22Rv1 (cell line): ENCODE data around the gene CD34.
"Not testable (repeated sequence)": the region's sequence is repeated elsewhere in the genome, so short reads cannot be mapped to it uniquely, and the experiment has no call there.

ENCODE experiments used
- H3K27ac ChIP-seq: fragments of 450-650 bp; 2 replicates; pipeline ENCODE4 v1.5.1; 2017
- ZFX ChIP-seq: fragments of 450-650 bp; IDR thresholded peaks from 2 replicates; pipeline ENCODE4 v1.6.1; 2017; ENCODE audit warnings: antibody characterized with exemption, borderline replicate concordance
- TF ChIP-seq, protein P1 (sequence below): fragments of 450-650 bp; IDR thresholded peaks from 2 replicates; pipeline ENCODE4 v1.5.1; 2017; ENCODE audit warnings: mild to moderate bottlenecking

CD34 gene

DNA sequence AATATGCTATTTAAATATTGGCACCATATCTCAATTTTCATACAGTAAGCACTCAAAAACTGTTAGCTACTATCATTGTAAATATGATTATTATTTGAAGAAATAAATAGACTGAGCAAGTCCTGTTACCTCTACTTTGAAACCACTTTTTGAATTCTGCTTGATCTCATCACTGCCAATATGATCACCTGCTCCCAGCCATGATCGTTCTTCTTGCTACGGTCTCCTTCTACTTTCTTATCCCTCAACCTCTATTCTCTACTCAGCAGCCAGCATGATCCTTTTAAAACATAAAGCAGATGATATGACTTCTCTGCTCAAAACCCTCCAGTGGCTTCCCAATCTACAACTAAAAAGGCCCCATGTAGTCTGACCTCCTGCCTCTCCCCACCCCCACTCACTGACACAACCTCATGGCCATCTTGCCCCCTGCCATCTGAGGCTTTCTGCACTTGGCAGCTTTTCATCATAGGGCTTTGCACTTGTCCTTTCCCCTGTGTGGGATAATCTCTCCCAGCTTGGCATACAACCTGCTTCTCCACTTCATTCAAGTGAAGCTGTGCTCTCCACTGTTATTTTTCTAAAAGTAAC is 27.2 kb downstream of the CD34 start:
- no peak for TF ChIP-seq ZFX
- TF ChIP-seq, protein P1, sequence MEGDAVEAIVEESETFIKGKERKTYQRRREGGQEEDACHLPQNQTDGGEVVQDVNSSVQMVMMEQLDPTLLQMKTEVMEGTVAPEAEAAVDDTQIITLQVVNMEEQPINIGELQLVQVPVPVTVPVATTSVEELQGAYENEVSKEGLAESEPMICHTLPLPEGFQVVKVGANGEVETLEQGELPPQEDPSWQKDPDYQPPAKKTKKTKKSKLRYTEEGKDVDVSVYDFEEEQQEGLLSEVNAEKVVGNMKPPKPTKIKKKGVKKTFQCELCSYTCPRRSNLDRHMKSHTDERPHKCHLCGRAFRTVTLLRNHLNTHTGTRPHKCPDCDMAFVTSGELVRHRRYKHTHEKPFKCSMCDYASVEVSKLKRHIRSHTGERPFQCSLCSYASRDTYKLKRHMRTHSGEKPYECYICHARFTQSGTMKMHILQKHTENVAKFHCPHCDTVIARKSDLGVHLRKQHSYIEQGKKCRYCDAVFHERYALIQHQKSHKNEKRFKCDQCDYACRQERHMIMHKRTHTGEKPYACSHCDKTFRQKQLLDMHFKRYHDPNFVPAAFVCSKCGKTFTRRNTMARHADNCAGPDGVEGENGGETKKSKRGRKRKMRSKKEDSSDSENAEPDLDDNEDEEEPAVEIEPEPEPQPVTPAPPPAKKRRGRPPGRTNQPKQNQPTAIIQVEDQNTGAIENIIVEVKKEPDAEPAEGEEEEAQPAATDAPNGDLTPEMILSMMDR, result no peak
- H3K27ac ChIP-seq, result no peak overlapping the region

DNA sequence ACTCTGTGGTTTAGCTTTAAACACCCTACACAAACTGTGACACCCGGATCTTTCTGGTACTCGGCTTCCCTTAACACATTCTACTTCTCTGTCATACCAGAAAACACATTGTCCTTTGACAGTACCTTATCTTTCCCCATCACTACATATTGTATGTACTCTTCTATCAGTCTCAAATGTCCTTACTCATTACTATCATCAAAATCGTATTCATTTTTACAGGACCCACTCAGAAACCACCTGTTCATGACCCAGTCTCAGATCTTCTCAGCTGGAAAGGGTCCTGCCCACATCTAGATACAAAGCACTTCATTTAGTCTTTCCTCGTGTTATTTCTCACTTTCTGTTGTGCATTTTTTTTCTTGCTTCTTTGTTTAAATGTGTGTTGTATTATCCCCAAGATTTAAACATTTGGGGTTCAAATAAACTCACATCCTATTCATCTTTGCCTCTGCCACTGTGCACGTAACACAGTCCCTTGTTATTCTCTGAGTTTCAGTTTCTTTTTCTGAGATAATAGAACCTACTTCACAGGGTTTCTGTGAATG is 27.7 kb downstream of the CD34 start:
- H3K27ac ChIP-seq, result no peak overlapping the region
- TF ChIP-seq ZFX, result no peak
- TF ChIP-seq, protein P1, result no peak

DNA sequence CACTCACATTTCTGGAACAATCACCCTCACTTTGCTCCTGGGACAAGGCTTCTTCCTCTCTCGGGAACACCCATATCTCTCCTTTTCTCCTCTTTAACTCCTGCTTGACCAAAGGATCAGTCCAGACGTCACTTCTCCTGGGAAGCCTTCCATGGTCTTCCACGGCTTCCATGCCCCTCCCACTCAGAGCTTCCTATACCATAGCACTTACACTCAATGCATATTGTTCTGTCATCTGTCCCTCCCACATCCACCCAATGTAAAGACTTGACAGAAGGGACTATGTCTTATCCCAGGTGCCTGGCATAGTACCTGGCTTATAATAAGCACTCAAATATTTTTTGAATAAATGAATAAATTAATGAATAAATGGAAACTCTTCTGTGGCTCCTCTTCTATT is 28.2 kb downstream of the CD34 start:
- TF ChIP-seq, protein P1, result no peak
- TF ChIP-seq ZFX, result no peak
- no peak overlapping the region for H3K27ac ChIP-seq

DNA sequence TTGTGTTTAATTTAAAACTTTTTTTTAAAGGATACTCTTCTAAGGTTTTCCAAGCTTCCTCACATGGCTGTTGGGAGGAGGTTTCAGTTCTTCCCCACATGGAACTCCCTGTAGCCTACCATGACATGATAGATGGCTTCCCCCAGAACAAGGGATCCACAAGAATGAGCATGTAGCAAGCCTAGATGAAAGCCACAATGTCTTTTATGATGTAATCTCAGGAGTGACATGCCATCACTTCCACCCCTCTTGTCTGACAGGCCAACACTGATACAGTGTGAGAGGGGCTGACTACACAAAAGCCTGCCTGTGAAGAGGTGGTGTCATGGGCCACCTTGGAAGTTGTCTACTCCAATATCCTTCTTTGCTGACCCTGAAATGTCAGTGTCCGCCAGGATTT is 32.0 kb downstream of the CD34 start:
- H3K27ac ChIP-seq, result no peak overlapping the region
- no peak for TF ChIP-seq ZFX
- TF ChIP-seq, protein P1, result no peak

DNA sequence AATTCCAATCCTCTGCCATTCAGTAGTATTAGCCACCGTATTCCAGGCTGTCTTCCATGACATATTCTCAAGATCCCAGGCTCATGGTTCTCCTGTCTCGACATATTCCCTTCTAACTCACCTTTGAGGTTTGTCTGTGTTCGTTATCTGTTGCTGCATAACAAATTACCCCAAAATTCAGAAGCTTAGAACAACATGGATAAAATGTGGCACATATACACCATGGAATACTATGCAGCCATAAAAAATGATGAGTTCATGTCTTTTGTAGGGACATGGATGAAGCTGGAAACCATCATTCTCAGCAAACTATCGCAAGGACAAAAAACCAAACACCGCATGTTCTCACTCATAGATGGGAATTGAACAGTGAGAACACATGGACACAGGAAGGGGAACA is 33.0 kb downstream of the CD34 start:
- H3K27ac ChIP-seq, result not testable (repeated sequence)

DNA sequence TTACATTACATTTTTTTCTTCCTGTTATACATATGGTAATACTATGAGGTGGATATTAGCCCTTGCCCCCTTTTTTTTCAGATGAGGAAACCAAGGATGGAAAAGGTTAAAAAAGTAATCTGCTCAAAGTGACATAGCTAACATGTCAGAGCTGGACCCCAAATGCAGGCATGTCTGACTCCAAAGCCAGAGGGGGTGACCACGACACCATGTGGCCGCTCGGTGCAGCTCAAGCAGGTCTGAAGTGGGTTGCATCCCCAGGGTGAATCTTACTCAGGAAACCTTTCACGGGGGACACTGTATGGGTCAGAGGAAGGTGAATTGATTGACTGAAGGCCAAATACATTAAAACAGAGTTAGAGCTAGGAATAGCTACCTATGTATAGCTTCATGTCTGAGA is 34.8 kb downstream of the CD34 start:
- H3K27ac ChIP-seq, result no peak overlapping the region
- TF ChIP-seq, protein P1, result no peak
- no peak for TF ChIP-seq ZFX

DNA sequence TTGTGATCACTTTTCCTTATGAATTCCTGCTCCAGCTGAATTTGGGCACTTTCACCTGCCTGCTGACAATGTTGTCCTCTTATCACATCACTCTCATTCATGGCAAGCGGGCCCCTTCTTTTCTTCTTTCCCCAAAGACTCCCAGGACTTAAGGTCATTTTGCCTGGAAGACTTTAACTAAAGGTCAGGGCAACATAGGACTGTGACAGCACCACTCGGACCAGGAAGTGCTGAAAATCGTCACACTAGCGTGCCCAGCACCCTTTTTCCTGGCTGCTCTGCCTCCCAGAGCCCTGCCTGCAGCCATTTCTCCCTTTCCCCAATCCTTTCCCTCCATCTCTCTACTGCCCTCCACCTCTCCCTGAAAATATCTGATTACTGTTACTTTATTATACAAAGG is 35.4 kb downstream of the CD34 start:
- no peak for TF ChIP-seq ZFX
- TF ChIP-seq, protein P1, result no peak
- H3K27ac ChIP-seq, result no peak overlapping the region
